PC-9 (cell line): ENCODE data around the gene HIBADH.

ENCODE experiments used
- EZH2 ChIP-seq: fragments of 200-600 bp; sonication (generic); IDR thresholded peaks from 2 replicates; pipeline ENCODE4 v1.8.0; 2017; ENCODE audit warnings: antibody characterized with exemption, low read depth
- TF ChIP-seq, protein P1 (sequence below): fragments of 200-600 bp; sonication (generic); conservative IDR thresholded peaks from 2 replicates; pipeline ENCODE4 v1.6.1; 2017; ENCODE audit warnings: mixed run types, antibody characterized with exemption, mild to moderate bottlenecking, moderate library complexity

- TF ChIP-seq, protein P1, sequence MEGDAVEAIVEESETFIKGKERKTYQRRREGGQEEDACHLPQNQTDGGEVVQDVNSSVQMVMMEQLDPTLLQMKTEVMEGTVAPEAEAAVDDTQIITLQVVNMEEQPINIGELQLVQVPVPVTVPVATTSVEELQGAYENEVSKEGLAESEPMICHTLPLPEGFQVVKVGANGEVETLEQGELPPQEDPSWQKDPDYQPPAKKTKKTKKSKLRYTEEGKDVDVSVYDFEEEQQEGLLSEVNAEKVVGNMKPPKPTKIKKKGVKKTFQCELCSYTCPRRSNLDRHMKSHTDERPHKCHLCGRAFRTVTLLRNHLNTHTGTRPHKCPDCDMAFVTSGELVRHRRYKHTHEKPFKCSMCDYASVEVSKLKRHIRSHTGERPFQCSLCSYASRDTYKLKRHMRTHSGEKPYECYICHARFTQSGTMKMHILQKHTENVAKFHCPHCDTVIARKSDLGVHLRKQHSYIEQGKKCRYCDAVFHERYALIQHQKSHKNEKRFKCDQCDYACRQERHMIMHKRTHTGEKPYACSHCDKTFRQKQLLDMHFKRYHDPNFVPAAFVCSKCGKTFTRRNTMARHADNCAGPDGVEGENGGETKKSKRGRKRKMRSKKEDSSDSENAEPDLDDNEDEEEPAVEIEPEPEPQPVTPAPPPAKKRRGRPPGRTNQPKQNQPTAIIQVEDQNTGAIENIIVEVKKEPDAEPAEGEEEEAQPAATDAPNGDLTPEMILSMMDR, result no peak
- no peak for TF ChIP-seq EZH2
Measured at GRCh38 chr7:27547401-27547800, 115.3 kb downstream of the HIBADH start.
